ENCODE measurements around the gene PPP5C.

DNA sequence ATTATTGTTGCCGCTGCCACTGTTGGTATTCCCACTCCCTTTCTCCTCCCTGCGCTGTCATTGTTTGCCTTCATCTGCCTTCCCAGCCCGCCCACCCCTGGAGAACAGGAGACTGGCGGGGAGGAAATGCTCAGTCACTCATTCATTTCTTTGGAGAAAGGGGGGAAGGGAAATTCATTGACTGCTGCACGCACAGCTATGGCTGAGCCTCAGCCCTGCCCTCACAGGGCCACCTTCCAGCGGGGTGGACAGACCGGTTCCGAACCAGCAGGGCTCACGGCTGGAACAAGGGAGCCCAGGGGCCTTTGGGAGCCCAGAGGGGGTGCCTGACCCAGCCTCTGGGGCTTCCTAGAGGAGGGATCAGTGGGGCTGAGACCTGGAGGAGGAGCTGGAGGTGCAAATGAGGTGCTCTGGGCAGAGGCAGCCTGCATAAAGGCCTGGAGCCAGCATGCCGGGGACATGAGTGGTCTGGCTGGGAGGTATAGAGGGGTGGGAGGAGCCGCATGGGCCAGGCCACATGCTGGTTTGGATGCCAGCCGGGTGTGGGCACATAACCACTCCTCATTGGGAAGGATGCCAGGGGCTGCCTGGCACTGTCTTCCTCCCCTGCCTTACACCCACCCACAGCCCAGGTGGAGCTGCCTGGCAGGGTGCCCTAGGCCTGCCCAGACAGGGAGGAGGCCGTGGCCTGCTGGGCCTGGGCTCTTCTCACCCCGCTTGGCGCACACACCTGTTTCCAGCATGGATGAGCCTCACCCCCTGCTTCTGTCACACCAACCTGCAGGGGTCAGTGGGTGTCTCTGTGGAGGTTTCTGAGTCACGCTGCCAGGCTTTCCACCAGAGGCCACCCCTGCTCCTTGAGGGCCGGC, 26.8 kb downstream of the PPP5C start:
- TF ChIP-seq POLR2A (IDR thresholded peaks at IDR 0.05) (no peak), CTCF (IDR thresholded peaks at IDR 0.05) (no peak), EP300 (IDR thresholded peaks at IDR 0.05) (no peak), POLR2AphosphoS5 (IDR thresholded peaks at IDR 0.05) (peak in 1 of 3 donors; percentile 22)
